IMR-90 (cell line): ENCODE measurements around the gene PAPPA. TPM values are rescaled to one million over a fixed set of nuclear protein-coding genes. Genes with fewer than 3 reads are reported as not detected.

Source experiments
- ATAC-seq: fragments of 200-7000 bp; cut with Tn5 transposase; 2 replicates; pipeline ENCODE4 v1.9.1; 2020; ENCODE audit warnings: low read depth, mild to moderate bottlenecking, moderate library complexity
- BruUV-seq: library from RNA; stranded (reverse); fragments of 400-500 nt; replicated peaks from 2 replicates; lab custom pipeline; 2021; lab: Mats Ljungman, UMichigan
- CTCF ChIA-PET: fragments of 300-600 bp; formaldehyde crosslinking; extraction: SDS; loops from one replicate; lab custom pipeline; 2021; ENCODE audit warnings: antibody characterized with exemption; lab: Yijun Ruan, JAX
- POLR2A ChIA-PET: fragments of 300-600 bp; sonication (Branson Sonifier 250); formaldehyde crosslinking; loops from one replicate; lab custom pipeline; 2022; ENCODE audit warnings: antibody characterized with exemption; ENCODE audit not compliant: unreplicated experiment; lab: Charles Lee
- DNase-seq: peaks from one replicate; pipeline ENCODE4 v3.0.0; 2013
- H2AFZ ChIP-seq: replicated peaks from 2 replicates; pipeline ENCODE3; 2013; ENCODE audit warnings: low read length, mild to moderate bottlenecking; ENCODE audit not compliant: poor library complexity
- H2AK5ac ChIP-seq: 2 replicates; pipeline ENCODE4 v1.6.1; 2013; ENCODE audit warnings: low read depth, low read length, inconsistent platforms
- H2AK9ac ChIP-seq: replicated peaks from 2 replicates; pipeline ENCODE3; 2013; ENCODE audit warnings: mild to moderate bottlenecking, low read depth, low read length, moderate library complexity; ENCODE audit not compliant: poor library complexity
- H2BK120ac ChIP-seq: 2 replicates; pipeline ENCODE4 v1.6.1; 2013; ENCODE audit warnings: low read depth, low read length, inconsistent platforms
- H2BK15ac ChIP-seq: 3 replicates; pipeline ENCODE4 v1.6.1; 2013; ENCODE audit warnings: low read depth, low read length, inconsistent platforms
- H2BK20ac ChIP-seq: 2 replicates; pipeline ENCODE4 v1.6.1; 2013; ENCODE audit warnings: low read depth, mild to moderate bottlenecking, inconsistent platforms, low read length, moderate library complexity
- H2BK5ac ChIP-seq: 2 replicates; pipeline ENCODE4 v1.6.1; 2013; ENCODE audit warnings: mild to moderate bottlenecking, low read depth, low read length, inconsistent platforms; ENCODE audit not compliant: poor library complexity, severe bottlenecking
- H3K14ac ChIP-seq: replicated peaks from 2 replicates; pipeline ENCODE4 v1.6.1; 2013; ENCODE audit warnings: low read depth, low read length, inconsistent platforms
- H3K18ac ChIP-seq: 2 replicates; pipeline ENCODE4 v1.6.1; 2013; ENCODE audit warnings: low read depth, low read length, control low read depth
- H3K23ac ChIP-seq: 2 replicates; pipeline ENCODE4 v1.6.1; 2013; ENCODE audit warnings: low read depth, low read length, inconsistent platforms
- H3K27ac ChIP-seq: 2 replicates; pipeline ENCODE4 v1.5.1; 2013; ENCODE audit warnings: mild to moderate bottlenecking, control low read depth, low read length; ENCODE audit not compliant: insufficient read depth
- H3K27me3 ChIP-seq: 2 replicates; pipeline ENCODE4 v1.6.1; 2013; ENCODE audit warnings: low read length; ENCODE audit not compliant: control insufficient read depth, insufficient read depth
- H3K36me3 ChIP-seq: 2 replicates; pipeline ENCODE4 v1.6.1; 2013; ENCODE audit warnings: low read length, mixed read lengths; ENCODE audit not compliant: control insufficient read depth, insufficient read depth
- H3K4ac ChIP-seq: 2 replicates; pipeline ENCODE4 v1.6.1; 2013; ENCODE audit warnings: low read depth, low read length, inconsistent platforms
- H3K4me1 ChIP-seq: 2 replicates; pipeline ENCODE4 v1.6.1; 2013; ENCODE audit warnings: low read length, mixed read lengths; ENCODE audit not compliant: control insufficient read depth, insufficient read depth
- H3K4me2 ChIP-seq: 2 replicates; pipeline ENCODE4 v1.6.1; 2013; ENCODE audit warnings: low read depth, mild to moderate bottlenecking, control low read depth, low read length, moderate library complexity
- H3K4me3 ChIP-seq: 2 replicates; pipeline ENCODE4 v1.5.1; 2013; ENCODE audit warnings: low read depth, mild to moderate bottlenecking, control low read depth, low read length, moderate library complexity; ENCODE audit not compliant: insufficient read depth
- H3K56ac ChIP-seq: 2 replicates; pipeline ENCODE4 v1.6.1; 2013; ENCODE audit warnings: low read length, inconsistent platforms; ENCODE audit not compliant: insufficient read depth; ENCODE audit errors: extremely low read depth
- H3K79me1 ChIP-seq, 2 experiments: 2 replicates each; pipeline ENCODE4 v1.6.1; 2013; ENCODE audit warnings: low read length in 2 of 2, inconsistent platforms in 1 of 2, low read depth in 1 of 2
- H3K9ac ChIP-seq: 2 replicates; pipeline ENCODE4 v1.6.1; 2013; ENCODE audit warnings: low read depth, low read length, control low read depth
- H3K9me1 ChIP-seq: 2 replicates; pipeline ENCODE4 v1.6.1; 2013; ENCODE audit warnings: low read length, inconsistent platforms; ENCODE audit not compliant: insufficient read depth
- H3K9me3 ChIP-seq: 2 replicates; pipeline ENCODE4 v1.6.1; 2013; ENCODE audit warnings: low read length; ENCODE audit not compliant: control insufficient read depth, insufficient read depth
- H4K20me1 ChIP-seq: 2 replicates; pipeline ENCODE4 v1.6.1; 2013; ENCODE audit warnings: low read length, inconsistent platforms; ENCODE audit not compliant: insufficient read depth
- H4K5ac ChIP-seq: 2 replicates; pipeline ENCODE4 v1.6.1; 2013; ENCODE audit warnings: mild to moderate bottlenecking, low read depth, low read length, control low read depth
- H4K8ac ChIP-seq, 2 experiments: 2 replicates each; pipeline ENCODE4 v1.6.1; 2013; ENCODE audit warnings: low read depth in 2 of 2, low read length in 2 of 2, control low read depth in 1 of 2, inconsistent platforms in 1 of 2
- H4K91ac ChIP-seq: 2 replicates; pipeline ENCODE4 v1.6.1; 2013; ENCODE audit warnings: low read depth, low read length, inconsistent platforms; ENCODE audit not compliant: insufficient read depth
- BHLHE40 ChIP-seq: fragments of 150-350 bp; IDR thresholded peaks from 2 replicates; pipeline ENCODE4 v1.6.1; 2016; ENCODE audit warnings: mild to moderate bottlenecking, low read depth, low read length
- CEBPB ChIP-seq: IDR thresholded peaks from 2 replicates; pipeline ENCODE4 v1.6.1; 2012; ENCODE audit warnings: low read depth, low read length, improper control_type of control experiment
- CHD1 ChIP-seq: IDR thresholded peaks from 2 replicates; pipeline ENCODE4 v1.6.1; 2012; ENCODE audit warnings: low read depth, low read length, improper control_type of control experiment
- CTCF ChIP-seq: conservative IDR thresholded peaks from 2 replicates; pipeline ENCODE4 v1.5.1; 2012; ENCODE audit warnings: mild to moderate bottlenecking, low read depth, low read length, improper control_type of control experiment
- ELK1 ChIP-seq: fragments of 150-350 bp; IDR thresholded peaks from 2 replicates; pipeline ENCODE4 v1.6.1; 2016; ENCODE audit warnings: low read depth, mild to moderate bottlenecking, low read length, moderate library complexity, borderline replicate concordance
- FOS ChIP-seq: fragments of 150-350 bp; IDR thresholded peaks from 2 replicates; pipeline ENCODE4 v1.6.1; 2016; ENCODE audit warnings: low read depth, low read length
- MAZ ChIP-seq: IDR thresholded peaks from 2 replicates; pipeline ENCODE4 v1.6.1; 2012; ENCODE audit warnings: low read depth, mild to moderate bottlenecking, low read length, improper control_type of control experiment, moderate library complexity, borderline replicate concordance
- MXI1 ChIP-seq: IDR thresholded peaks from 2 replicates; pipeline ENCODE4 v1.6.1; 2012; ENCODE audit warnings: low read depth, mild to moderate bottlenecking, low read length, moderate library complexity, borderline replicate concordance
- NFE2L2 ChIP-seq: fragments of 150-350 bp; IDR thresholded peaks from 2 replicates; pipeline ENCODE4 v1.6.1; 2016; ENCODE audit warnings: low read depth, mild to moderate bottlenecking, low read length
- POLR2A ChIP-seq: IDR thresholded peaks from 2 replicates; pipeline ENCODE4 v1.6.1; 2012; ENCODE audit warnings: mild to moderate bottlenecking, low read depth, low read length
- RCOR1 ChIP-seq: IDR thresholded peaks from 2 replicates; pipeline ENCODE4 v1.6.1; 2012; ENCODE audit warnings: mild to moderate bottlenecking, low read length, improper control_type of control experiment; ENCODE audit not compliant: insufficient replicate concordance
- SMC3 ChIP-seq: fragments of 150-350 bp; IDR thresholded peaks from 2 replicates; pipeline ENCODE4 v1.6.1; 2016; ENCODE audit warnings: low read depth, mild to moderate bottlenecking, antibody characterized with exemption, low read length, moderate library complexity
- USF2 ChIP-seq: fragments of 150-350 bp; IDR thresholded peaks from 2 replicates; pipeline ENCODE4 v1.6.1; 2017; ENCODE audit warnings: mild to moderate bottlenecking, antibody characterized with exemption, low read length, low read depth
- WGBS, 2 experiments: methylation state at CpG; one replicate each; pipeline versions ENCODE4 v1.1.5 to v1.1.7; 2013; ENCODE audit warnings: missing lambda C conversion rate in 2 of 2; ENCODE audit not compliant: insufficient read length in 1 of 2; ENCODE audit errors: extremely low coverage in 2 of 2; 5-methylcytosine and 5-hydroxymethylcytosine counted together
- dilution Hi-C: fragments of 300-500 bp; cut with HindIII; formaldehyde crosslinking; loops from one replicate; pipeline ENCODE4 v1.14.3; 2018; ENCODE audit warnings: low sequenced_read_pairs; ENCODE audit not compliant: unreplicated experiment
- in situ Hi-C: fragments of 300-500 bp; cut with MboI; formaldehyde crosslinking; loops from 3 replicates; pipeline ENCODE4 v1.14.3; 2019; ENCODE audit warnings: low sequenced_read_pairs, inconsistent platforms, mixed read lengths
- intact Hi-C: fragments of 100-400 bp; cut with micrococcal nuclease; formaldehyde crosslinking; loops from 2 replicates; pipeline ENCODE4 v1.10.0; 2022
- polyA plus RNA-seq, 3 experiments: library from polyadenylated mRNA; depleted of rRNA; stranded (reverse); fragments of >200 nt; gene quantifications; 2 replicates each; pipeline ENCODE4 v1.2.3, GENCODE V29; 2012; ENCODE audit warnings: low replicate concordance in 1 of 3
- total RNA-seq: library from RNA; depleted of rRNA; stranded (reverse); fragments of >200 nt; gene quantifications from 2 replicates; pipeline ENCODE4 v1.2.3, GENCODE V29; 2012

Gene PAPPA
- total and polyA plus RNA-seq, 2 of the 4 experiments (the other 2 are of a cell fraction) = 8.3 to 12.4 TPM

- ChIA-PET CTCF (interaction anchor here (0.6 kb wide), 1 partner anchor 869 kb away, joined by 3 read pairs; no protein-coding TSS in a partner anchor), POLR2A (no interaction called here)
- Histone ChIP-seq H2AFZ (no peak overlapping the region), H3K4me3 (no peak overlapping the region), H2AK9ac (no peak overlapping the region), H3K23ac (no peak overlapping the region), H3K9me3 (no peaks in the 10 kb centered on the region), H3K56ac (no peak overlapping the region), H3K9me1 (no peaks in the 10 kb centered on the region), H2BK15ac (no peak overlapping the region), H3K4me2 (no peak overlapping the region), H2BK120ac (no peak overlapping the region), H4K91ac (no peak overlapping the region), H3K36me3 (no peaks in the 10 kb centered on the region), H2BK20ac (no peak overlapping the region), H2AK5ac (no peak overlapping the region), H2BK5ac (no peak overlapping the region), H3K4ac (no peak overlapping the region), H4K20me1 (no peaks in the 10 kb centered on the region), H4K8ac (no peak overlapping the region), H3K27ac (no peak overlapping the region), H3K4me1 (no peaks in the 10 kb centered on the region), H3K18ac (no peak overlapping the region), H4K5ac (no peak overlapping the region), H3K79me1 (no peaks in the 10 kb centered on the region), H3K14ac (no peak overlapping the region), H3K9ac (no peak overlapping the region), H3K27me3 (no peaks in the 10 kb centered on the region)
- no TSS peak for BruUV-seq
- DNase-seq (no peak), ATAC-seq (no peak)
- in situ Hi-C loops = no loop called here
- TF ChIP-seq POLR2A (no peak), CHD1 (no peak), SMC3 (no peak), USF2 (no peak), CEBPB (no peak), BHLHE40 (no peak), MAZ (no peak), MXI1 (no peak), ELK1 (no peak), FOS (no peak), NFE2L2 (no peak), CTCF (no peak), RCOR1 (no peak)
- dilution Hi-C loops = no loop called here
- no CpG with 5 or more reads among the region's 1 CpG for WGBS, 2 experiments
- intact Hi-C loops = no loop called here
Observed at GRCh38 chr9:116423149-116423548, 269.6 kb downstream of the PAPPA start.
